ENCODE data around the gene NRXN2.

DNA sequence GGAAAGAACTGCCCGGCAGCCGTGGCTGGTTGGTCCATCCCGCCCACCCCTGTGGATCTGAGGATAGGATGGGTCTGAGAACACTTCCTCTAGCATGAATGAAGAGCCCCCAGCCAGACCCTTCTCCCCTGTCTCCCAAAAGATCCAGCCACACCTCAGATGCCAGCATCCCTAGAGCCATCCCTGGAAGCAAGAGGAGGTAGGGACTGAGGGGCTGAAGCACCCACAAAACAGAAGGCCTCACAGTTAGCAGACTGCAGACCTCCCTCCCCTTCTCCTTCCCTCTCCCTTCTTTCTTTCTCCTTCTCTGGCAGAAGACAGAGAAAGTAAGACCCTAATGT is 1.7 kb downstream of the NRXN2 start:
- TF ChIP-seq POLR2A (IDR thresholded peaks at IDR 0.05; ENCODE audit: low read length): no peak
- no peak for TF ChIP-seq GATA1 (IDR thresholded peaks at IDR 0.05; ENCODE audit: low read depth, low read length)
